Measurements from ENCODE around the gene PACSIN1.

DNA sequence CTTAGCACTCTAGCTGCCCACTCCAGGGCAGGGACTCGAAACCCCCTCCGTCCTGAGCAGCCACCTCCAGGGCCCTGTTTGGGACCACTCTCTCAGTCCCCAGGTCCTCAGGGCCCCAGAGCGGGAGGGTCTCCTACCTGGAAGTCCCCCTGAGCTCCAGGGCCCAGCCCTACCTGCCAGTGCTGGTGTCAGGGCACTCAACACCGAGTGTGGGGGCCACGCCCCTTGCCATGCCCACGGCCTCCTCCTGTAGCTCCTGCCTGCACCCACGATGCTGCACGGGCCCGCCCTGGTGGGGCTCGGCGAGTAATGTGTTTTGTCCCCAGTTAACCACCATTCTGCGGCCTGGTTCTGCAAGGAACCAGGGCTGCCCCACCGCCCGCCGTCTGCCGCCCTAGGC, 68.8 kb downstream of the PACSIN1 start:
- TF ChIP-seq, protein P1, sequence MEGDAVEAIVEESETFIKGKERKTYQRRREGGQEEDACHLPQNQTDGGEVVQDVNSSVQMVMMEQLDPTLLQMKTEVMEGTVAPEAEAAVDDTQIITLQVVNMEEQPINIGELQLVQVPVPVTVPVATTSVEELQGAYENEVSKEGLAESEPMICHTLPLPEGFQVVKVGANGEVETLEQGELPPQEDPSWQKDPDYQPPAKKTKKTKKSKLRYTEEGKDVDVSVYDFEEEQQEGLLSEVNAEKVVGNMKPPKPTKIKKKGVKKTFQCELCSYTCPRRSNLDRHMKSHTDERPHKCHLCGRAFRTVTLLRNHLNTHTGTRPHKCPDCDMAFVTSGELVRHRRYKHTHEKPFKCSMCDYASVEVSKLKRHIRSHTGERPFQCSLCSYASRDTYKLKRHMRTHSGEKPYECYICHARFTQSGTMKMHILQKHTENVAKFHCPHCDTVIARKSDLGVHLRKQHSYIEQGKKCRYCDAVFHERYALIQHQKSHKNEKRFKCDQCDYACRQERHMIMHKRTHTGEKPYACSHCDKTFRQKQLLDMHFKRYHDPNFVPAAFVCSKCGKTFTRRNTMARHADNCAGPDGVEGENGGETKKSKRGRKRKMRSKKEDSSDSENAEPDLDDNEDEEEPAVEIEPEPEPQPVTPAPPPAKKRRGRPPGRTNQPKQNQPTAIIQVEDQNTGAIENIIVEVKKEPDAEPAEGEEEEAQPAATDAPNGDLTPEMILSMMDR (IDR thresholded peaks at IDR 0.05; ENCODE audit: low read depth, low read length) = no peak
- TF ChIP-seq POLR2A (IDR thresholded peaks at IDR 0.05; ENCODE audit: extremely low read depth, insufficient read length) (no peak), MYC (IDR thresholded peaks at IDR 0.05; ENCODE audit: low read depth, low read length) (no peak)

All from NB4 (cell line).